Neutrophil (primary cell): ENCODE measurements around the gene OST4.

Experiments used
- H3K27ac ChIP-seq: fragments of 200-600 bp; sonication (generic); 2 replicates; pipeline ENCODE4 v1.5.1; 2016; ENCODE audit warnings: mild to moderate bottlenecking, moderate library complexity
- H3K27me3 ChIP-seq: fragments of 200-600 bp; sonication (generic); 2 replicates; pipeline ENCODE4 v1.6.0; 2016; ENCODE audit warnings: mild to moderate bottlenecking
- H3K36me3 ChIP-seq: fragments of 200-600 bp; sonication (generic); 2 replicates; pipeline ENCODE4 v1.5.1; 2017
- H3K4me1 ChIP-seq, 2 experiments: fragments of 200-600 bp in 1 of 2; sonication (generic) in 1 of 2; 1 replicate in 1 of 2; 2 replicates in 1 of 2; pipeline versions ENCODE4 v1.5.1 to v1.6.1; 2013 to 2016; ENCODE audit warnings: low read depth in 1 of 2, low read length in 1 of 2, mild to moderate bottlenecking in 1 of 2, moderate library complexity in 1 of 2; ENCODE audit not compliant: control insufficient read depth in 1 of 2, insufficient read depth in 1 of 2
- H3K4me3 ChIP-seq, 2 experiments: fragments of 200-600 bp in 1 of 2; sonication (generic) in 1 of 2; 1 replicate in 1 of 2; 2 replicates in 1 of 2; pipeline ENCODE4 v1.5.1; 2013 to 2016; ENCODE audit warnings: low read depth in 1 of 2, low read length in 1 of 2, mild to moderate bottlenecking in 1 of 2, moderate library complexity in 1 of 2
- H3K9me3 ChIP-seq: fragments of 200-600 bp; sonication (generic); 2 replicates; pipeline ENCODE4 v1.5.1; 2016
- CTCF ChIP-seq: fragments of 200-600 bp; sonication (generic); IDR thresholded peaks from 2 replicates; pipeline ENCODE4 v1.5.1; 2016; ENCODE audit warnings: antibody characterized with exemption

Gene OST4

GRCh38 chr2:27071990-27072830 is 756 bp upstream of the OST4 start:
- no peak for TF ChIP-seq CTCF
- Histone ChIP-seq H3K4me1 (peaks cover 54 to 62% of the 10 kb centered on the region in 2 experiments), H3K27me3 (no peaks in the 10 kb centered on the region)

DNA sequence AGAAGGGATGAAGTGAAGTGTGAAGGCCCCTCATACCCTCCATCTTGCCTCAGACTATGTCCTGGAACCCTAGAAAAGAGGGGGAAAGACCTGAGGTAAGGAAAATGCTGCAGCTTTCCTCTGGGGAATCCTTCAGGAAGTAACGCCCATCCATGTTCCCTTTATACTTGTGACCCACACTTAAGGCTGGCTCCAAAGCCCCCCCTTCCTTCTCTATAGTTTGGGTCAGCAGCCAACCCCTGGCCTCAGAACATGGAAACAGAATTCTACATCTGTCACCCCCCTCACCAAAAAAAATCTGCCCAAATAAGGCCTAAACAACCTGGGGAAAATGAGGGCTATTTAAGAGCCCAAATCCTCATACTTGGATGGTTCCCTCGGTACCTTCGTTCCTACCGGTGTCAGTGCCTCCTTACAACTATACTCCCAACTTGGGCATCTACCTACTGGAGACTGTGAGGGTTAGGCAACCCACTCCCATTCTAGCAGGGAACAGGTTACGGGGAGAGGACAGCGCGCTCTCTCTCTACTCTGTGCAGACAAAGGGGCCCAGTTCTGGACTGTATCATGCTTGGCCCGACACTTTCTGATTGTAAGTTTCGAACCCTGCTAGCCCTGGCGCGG is 689 bp downstream of the OST4 start:
- peaks cover 34% of the 10 kb centered on the region for H3K36me3 ChIP-seq
- H3K27ac ChIP-seq, result peak overlapping the region; percentile 85
- peak overlapping the region; percentile 97 to 98 for H3K4me3 ChIP-seq
- H3K9me3 ChIP-seq, result no peaks in the 10 kb centered on the region
- H3K4me1 ChIP-seq, result peaks cover 50 to 55% of the 10 kb centered on the region in 2 experiments
- H3K27me3 ChIP-seq, result no peaks in the 10 kb centered on the region
- no peak for TF ChIP-seq CTCF

More at GRCh38 chr2:27071990-27072830, 756 bp upstream of the OST4 start:
- Histone ChIP-seq H3K27ac (peak overlapping the region; percentile 85), H3K4me3 (peak overlapping the region; percentile 97 to 98), H3K36me3 (peaks cover 24% of the 10 kb centered on the region), H3K9me3 (no peaks in the 10 kb centered on the region)

GRCh38 chr2:27069961-27070618 is 1.4 kb downstream of the OST4 start:
- H3K27me3 ChIP-seq, result no peaks in the 10 kb centered on the region
- H3K4me3 ChIP-seq, result peak overlapping the region; percentile 97 to 98
- peaks cover 43 to 49% of the 10 kb centered on the region in 2 experiments for H3K4me1 ChIP-seq
- H3K36me3 ChIP-seq, result peaks cover 41% of the 10 kb centered on the region
- no peaks in the 10 kb centered on the region for H3K9me3 ChIP-seq
- peak overlapping the region; percentile 85 for H3K27ac ChIP-seq
- no peak for TF ChIP-seq CTCF

DNA sequence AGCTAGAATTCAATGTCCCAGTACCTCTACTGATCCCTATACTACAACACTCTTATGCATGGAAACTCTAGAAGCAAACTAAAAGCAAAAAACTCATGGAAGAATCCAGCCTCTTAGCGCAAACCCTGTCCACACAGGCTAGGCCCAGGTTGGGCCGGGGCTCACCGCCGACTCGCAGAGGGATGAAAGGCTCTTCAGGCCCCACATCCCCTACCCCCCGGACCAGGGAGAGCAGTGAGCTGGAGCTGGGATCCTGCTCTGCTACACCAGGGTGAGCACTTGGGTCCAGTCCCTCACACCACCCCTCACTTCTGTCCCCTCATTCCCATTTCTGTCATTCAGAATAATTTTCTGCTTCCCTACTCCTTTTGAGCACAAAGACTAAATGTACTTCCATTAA is 2.0 kb downstream of the OST4 start:
- peaks cover 45% of the 10 kb centered on the region for H3K36me3 ChIP-seq
- H3K27me3 ChIP-seq, result no peaks in the 10 kb centered on the region
- H3K4me1 ChIP-seq, result peaks cover 36 to 42% of the 10 kb centered on the region in 2 experiments
- no peaks in the 10 kb centered on the region for H3K9me3 ChIP-seq
- H3K27ac ChIP-seq, result no peak overlapping the region
- TF ChIP-seq CTCF, result no peak
- H3K4me3 ChIP-seq, result no peak overlapping the region

DNA sequence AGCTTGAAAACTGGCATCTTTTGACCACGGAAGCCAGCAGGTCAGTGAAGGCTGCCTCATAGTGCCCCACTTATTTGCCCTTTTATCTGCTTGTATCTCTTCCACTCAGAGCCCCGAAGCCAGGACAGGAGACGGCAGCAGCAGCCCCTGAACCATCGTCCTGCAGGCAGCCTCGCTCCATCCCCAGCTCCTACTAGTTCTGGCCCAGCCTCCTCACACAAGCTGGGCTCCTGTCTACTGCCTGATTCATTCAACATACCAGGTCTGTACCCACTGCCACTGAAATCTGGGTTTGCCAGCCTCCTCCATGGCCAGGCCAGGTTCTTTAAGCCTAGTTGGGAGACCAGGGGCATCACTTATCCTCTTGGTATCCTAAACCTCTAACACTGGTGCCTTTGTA is 4.1 kb downstream of the OST4 start:
- Histone ChIP-seq H3K4me3 (no peak overlapping the region), H3K4me1 (peaks cover 22 to 25% of the 10 kb centered on the region in 2 experiments), H3K9me3 (no peaks in the 10 kb centered on the region), H3K27me3 (no peaks in the 10 kb centered on the region), H3K36me3 (peaks cover 53% of the 10 kb centered on the region), H3K27ac (no peak overlapping the region)
- TF ChIP-seq CTCF, result no peak
